HG02973 (cell line): ENCODE data around the gene C19orf73.
A peak's percentile ranks its signal among the peaks of the same experiment; 100 is the strongest.

Experiments
- ATAC-seq: cut with Tn5 transposase; IDR thresholded peaks from one replicate; pipeline ENCODE4 v1.9.1; 2021; ENCODE audit warnings: moderate library complexity; ENCODE audit not compliant: unreplicated experiment

C19orf73 gene, protein sequence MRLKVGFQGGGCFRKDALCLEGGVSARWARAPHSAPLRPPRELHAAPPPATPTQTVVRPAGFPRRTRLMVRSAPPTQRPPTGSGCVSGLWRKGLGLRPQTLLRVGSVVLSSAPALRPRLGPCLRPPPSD

GRCh38 chr19:49118565-49119410 is at the start of gene C19orf73:
C19orf73 (minus strand) TSS chr19:49119143; CDS start chr19:49119022, 121 bp downstream.
- ATAC-seq, result peak; percentile 63

DNA sequence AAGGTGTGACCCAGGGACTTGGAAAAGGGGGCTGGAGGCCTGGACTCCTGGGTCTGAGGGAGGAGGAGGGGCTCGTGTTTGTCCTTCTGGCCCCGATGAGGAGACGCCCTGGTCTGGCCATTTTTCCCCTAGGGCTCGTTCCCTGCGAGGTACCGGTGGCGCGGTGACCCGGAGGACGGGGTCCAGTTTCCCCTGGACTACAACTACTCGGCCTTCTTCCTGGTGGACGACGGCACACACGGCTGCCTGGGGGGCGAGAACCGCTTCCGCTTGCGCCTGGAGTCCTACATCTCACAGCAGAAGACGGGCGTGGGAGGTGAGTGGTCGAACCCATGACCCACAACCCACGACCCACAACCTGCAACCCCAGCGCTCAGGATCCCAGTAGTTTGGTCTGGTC is 49.5 kb upstream of the C19orf73 start:
- no peak for ATAC-seq

- no peak for ATAC-seq
Observed at GRCh38 chr19:49167857-49168409, 49.0 kb upstream of the C19orf73 start.

DNA sequence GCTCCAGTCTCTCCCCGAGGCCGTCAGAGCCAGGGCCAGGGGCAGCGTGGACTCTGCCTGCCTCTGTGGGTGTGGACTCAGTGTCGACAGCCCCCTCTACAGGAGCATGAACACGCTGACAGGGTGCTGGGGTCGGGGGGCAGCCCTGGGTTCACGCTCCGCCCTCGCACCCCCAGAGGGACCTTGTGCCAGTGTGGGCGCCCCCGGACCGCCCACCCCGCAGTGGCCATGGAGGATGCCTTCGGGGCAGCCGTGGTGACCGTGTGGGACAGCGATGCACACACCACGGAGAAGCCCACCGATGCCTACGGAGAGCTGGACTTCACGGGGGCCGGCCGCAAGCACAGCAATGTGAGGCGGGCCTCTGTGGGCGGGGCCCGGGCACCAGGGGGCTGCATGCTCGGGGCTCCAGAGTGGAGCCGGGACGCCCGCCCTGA is 46.9 kb upstream of the C19orf73 start:
- no peak for ATAC-seq

- no peak for ATAC-seq
Observed at GRCh38 chr19:49165111-49165750, 46.3 kb upstream of the C19orf73 start.

DNA sequence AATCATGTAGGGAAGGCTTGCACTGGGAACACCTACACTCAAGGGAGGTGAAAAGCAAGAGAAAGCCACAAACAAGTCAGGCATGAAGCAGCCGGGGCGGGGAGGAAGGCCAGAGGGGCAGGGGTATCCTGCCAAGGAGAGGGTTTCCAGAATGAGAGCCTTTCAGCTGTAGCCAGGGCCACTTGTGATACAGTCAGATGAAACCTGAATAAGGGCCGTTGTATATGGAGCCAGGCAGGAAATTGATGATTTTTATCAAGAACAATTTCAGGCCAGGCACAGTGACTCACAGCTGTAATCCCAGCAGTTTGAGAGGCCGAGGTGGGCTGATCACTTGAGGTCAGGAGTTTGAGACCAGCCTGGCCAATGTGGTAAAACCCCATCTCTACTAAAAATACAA is 43.0 kb upstream of the C19orf73 start:
- no peak for ATAC-seq

DNA sequence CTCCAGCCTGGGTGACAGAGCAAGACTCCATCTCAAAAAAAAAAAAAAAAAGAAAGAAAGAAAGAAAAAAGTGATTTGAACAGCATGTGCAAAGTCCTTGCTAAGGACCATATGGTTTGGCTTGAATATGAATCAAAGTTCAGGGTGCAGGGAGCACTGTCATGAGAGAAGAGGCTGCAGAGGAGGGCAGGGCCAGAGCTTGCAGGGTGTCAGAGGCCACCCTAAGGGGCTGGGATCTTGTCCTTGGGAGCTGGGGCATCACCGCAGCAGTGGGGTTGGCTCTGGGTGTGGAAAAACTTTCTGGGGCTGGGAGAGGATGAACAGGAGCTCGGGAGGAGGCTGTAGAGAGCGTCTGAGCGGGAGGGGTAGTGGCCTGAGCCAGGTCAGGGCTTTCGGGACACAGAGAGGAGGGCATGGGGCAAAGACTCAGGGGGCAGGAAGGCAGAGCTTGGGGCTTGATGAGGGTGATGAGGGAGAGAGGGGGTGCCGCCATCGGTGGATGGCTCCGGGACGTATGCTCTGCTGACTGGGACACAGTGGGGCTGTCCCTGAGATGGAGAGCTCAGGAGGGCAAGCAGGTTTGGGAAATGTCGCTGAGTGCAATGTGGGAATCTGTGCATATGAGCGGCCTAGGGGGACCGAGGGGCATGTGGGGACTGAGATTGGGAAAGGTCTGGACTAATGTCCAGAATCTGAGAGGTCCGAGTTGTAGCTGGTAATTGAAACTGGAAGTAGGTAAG is 41.7 kb upstream of the C19orf73 start:
- no peak for ATAC-seq

GRCh38 chr19:49157445-49158224 is 38.7 kb upstream of the C19orf73 start, which contains the start of gene TRPM4:
TRPM4 (plus strand) TSS chr19:49157792; CDS start chr19:49157867, 75 bp downstream.
- no peak for ATAC-seq

GRCh38 chr19:49155820-49156346 is 36.9 kb upstream of the C19orf73 start:
- ATAC-seq, result no peak

- ATAC-seq, result no peak
Observed at GRCh38 chr19:49155005-49155819, 36.3 kb upstream of the C19orf73 start, which contains the start of gene HRC. HRC (minus strand) TSS chr19:49155396; CDS start chr19:49155237, 159 bp downstream.

DNA sequence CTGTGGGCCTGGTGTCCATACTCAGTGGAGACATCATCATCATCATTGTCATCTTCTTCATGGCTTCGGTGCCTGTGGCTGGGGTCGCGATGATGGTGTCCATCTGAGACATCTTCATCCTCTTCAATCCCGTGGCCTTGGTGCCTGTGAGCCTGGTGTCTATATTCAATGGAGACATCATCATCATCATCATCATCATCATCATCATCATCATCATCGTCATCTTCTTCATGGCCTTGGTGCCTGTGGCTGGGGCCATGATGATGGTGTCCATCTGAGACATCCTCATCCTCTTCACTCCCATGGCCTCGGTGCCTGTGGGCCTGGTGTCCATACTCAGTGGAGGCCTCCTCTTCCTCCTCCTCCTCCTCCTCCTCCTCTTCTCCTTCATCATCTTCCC is 35.3 kb upstream of the C19orf73 start:
- ATAC-seq, result no peak

DNA sequence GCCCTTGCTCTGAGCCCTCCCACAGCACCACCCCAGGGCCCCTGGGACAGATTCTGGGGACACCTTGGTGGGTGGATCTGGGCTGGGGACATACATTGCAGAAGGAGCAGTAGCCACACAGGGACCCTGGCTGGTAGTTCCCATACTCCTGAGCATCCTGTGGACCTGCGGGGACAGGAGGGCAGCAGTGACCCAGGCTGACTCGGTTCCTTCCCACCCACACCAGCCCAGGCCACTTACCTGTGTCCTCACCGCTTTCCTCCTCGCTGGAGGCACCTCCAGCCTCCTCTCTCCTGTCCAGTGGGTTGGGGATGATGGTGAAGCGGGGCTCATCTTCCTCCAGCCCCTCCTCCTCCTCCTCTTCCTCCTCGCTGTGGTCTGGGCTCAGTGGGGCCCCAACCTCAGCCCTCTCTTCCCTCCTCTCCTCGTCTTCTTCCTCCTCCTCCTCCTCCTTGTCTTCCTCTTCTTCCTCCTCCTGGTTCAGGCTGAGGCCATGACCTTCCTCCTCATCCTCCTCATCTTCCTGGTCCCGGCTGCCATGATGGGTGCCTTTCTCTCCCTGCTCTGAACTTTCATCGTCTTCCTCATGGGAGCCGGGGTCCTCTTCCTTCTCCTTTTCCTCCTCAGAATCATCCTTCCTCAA is 34.3 kb upstream of the C19orf73 start:
- ATAC-seq, result no peak

DNA sequence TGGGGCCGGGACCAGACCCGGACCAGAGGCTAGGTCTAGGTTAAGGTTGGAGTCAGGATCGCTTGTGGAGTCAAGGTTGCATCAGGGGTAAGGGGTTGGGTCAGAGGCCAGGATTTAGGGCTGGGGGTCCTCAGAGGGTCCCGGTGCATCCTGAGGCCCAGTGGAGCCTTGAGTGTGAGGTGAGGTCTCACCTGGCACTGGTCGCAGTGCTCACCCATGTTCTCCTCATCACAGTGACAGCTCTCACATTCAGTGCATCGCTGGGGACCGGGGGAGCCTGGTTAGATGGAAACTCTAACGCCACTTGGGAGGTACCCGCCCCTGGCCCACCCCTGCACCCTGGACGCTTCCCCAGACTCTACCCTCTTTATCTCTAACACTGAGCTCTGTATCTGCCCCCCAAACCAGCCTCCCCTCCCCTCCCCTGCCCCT is 33.2 kb upstream of the C19orf73 start:
- no peak for ATAC-seq

GRCh38 chr19:49151267-49152118 is 32.5 kb upstream of the C19orf73 start:
- ATAC-seq, result no peak

GRCh38 chr19:49150944-49151243 is 32.0 kb upstream of the C19orf73 start:
- no peak for ATAC-seq

GRCh38 chr19:49150106-49150943 is 31.4 kb upstream of the C19orf73 start:
- ATAC-seq, result no peak

GRCh38 chr19:49149652-49150105 is 30.7 kb upstream of the C19orf73 start:
- ATAC-seq, result no peak
